Spinal cord (tissue), 10 donors: Measurements from ENCODE around the gene SRSF3. TPM values are rescaled to one million over a fixed set of nuclear protein-coding genes. Genes with fewer than 3 reads are reported as not detected.

Experiments used
- DNase-seq, 6 donors: peaks; one replicate each; pipeline versions ENCODE4 v3.0.0 to v3.0.0-alpha.2; 2013 to 2015; ENCODE audit warnings: low spot score in 6 of 6, low read depth in 4 of 6
- H3K27ac ChIP-seq: one replicate; pipeline ENCODE4 v1.5.1; 2013; ENCODE audit warnings: low read depth, low read length, control low read depth
- H3K27me3 ChIP-seq: one replicate; pipeline ENCODE4 v1.6.1; 2013; ENCODE audit warnings: low read length; ENCODE audit not compliant: control insufficient read depth, insufficient read depth
- H3K36me3 ChIP-seq: one replicate; pipeline ENCODE4 v1.6.1; 2013; ENCODE audit warnings: low read length; ENCODE audit not compliant: control insufficient read depth, insufficient read depth
- H3K4me1 ChIP-seq: one replicate; pipeline ENCODE4 v1.6.1; 2013; ENCODE audit warnings: low read length; ENCODE audit not compliant: control insufficient read depth, insufficient read depth
- H3K4me3 ChIP-seq: one replicate; pipeline ENCODE4 v1.5.1; 2013; ENCODE audit warnings: low read depth, low read length, control low read depth
- H3K9me3 ChIP-seq: one replicate; pipeline ENCODE4 v1.6.1; 2013; ENCODE audit warnings: low read length; ENCODE audit not compliant: control insufficient read depth, insufficient read depth
- whole genome bisulfite sequencing: methylation state at CpG from one replicate; pipeline ENCODE4 v1.1.5; 2013; ENCODE audit warnings: missing lambda C conversion rate; ENCODE audit not compliant: insufficient coverage; 5-methylcytosine and 5-hydroxymethylcytosine counted together
- long read RNA-seq, 4 donors: transcript quantifications; one replicate each; lab custom pipeline, GENCODE V29; 2026
- polyA plus RNA-seq, 2 donors: library from polyadenylated mRNA; unstranded; fragments of 120-200 nt; gene quantifications; one replicate each; pipeline ENCODE4 v1.2.1, GENCODE V29; 2013; ENCODE audit not compliant: insufficient read length in 2 of 2
- total RNA-seq, 2 donors: library from RNA; depleted of rRNA in 1 of 2; stranded (reverse); fragments of 120-200 nt in 1 of 2; fragments of >200 nt in 1 of 2; gene quantifications; one replicate each; pipeline versions ENCODE4 v1.2.3 to v1.2.4, GENCODE V29; 2013 to 2014
- donor health status: healthy.

The SRSF3 gene
- total RNA-seq (100 to 1,000 TPM; 135 to 314 TPM), polyA plus RNA-seq (100 to 1,000 TPM; 336 to 351 TPM)
- long read RNA-seq, donor 1, full-length matches to known transcripts = 288 of 409 reads
- long read RNA-seq, donor 1, partial matches to known transcripts = 116 of 409 reads
- long read RNA-seq, donor 1, other reads (novel, unspliced or antisense) = 5 of 409 reads
- long read RNA-seq, donor 2, full-length matches to known transcripts = 89 of 89 reads
- long read RNA-seq, donor 2, partial matches to known transcripts = 0 of 89 reads
- long read RNA-seq, donor 2, other reads (novel, unspliced or antisense) = 0 of 89 reads
- long read RNA-seq, donor 3, full-length matches to known transcripts = 122 of 134 reads
- long read RNA-seq, donor 3, partial matches to known transcripts = 12 of 134 reads
- long read RNA-seq, donor 3, other reads (novel, unspliced or antisense) = 0 of 134 reads
- long read RNA-seq, donor 4, full-length matches to known transcripts = 579 of 659 reads
- long read RNA-seq, donor 4, partial matches to known transcripts = 70 of 659 reads
- long read RNA-seq, donor 4, other reads (novel, unspliced or antisense) = 10 of 659 reads

- H3K36me3 ChIP-seq = peaks cover 17% of the 10 kb centered on the region
- H3K4me1 ChIP-seq = peaks cover 30% of the 10 kb centered on the region
- peak within 1 kb of the TSS; percentile 74 for H3K4me3 ChIP-seq
- no peaks in the 10 kb centered on the region for H3K9me3 ChIP-seq
- no peaks in the 10 kb centered on the region for H3K27me3 ChIP-seq
- DNase-seq = peak; percentile 94 to 99 (median 98)
- under 1% methylated on average over 57 of the region's 58 CpGs for WGBS
- peak within 1 kb of the TSS; percentile 98 for H3K27ac ChIP-seq
These were observed at the start of gene SRSF3 for GRCh38 chr6:36594029-36594815. TSS of gene SRSF3 (plus strand) at chr6:36594362. CDS start at chr6:36596763, 2,401 bp downstream.

- DNase-seq = peak in 1 of 6 donors; percentile 35
- peak overlapping the region; percentile 93 for H3K27ac ChIP-seq
- peaks cover 10% of the 10 kb centered on the region for H3K4me1 ChIP-seq
- H3K36me3 ChIP-seq = peaks cover 2% of the 10 kb centered on the region
- WGBS = 21% methylated on average over 3 of the region's 3 CpGs
- no peaks in the 10 kb centered on the region for H3K9me3 ChIP-seq
- peak overlapping the region; percentile 76 for H3K4me3 ChIP-seq
- H3K27me3 ChIP-seq = no peaks in the 10 kb centered on the region
These were observed 48.3 kb upstream of the SRSF3 start for GRCh38 chr6:36545767-36546307.

- H3K9me3 ChIP-seq = no peaks in the 10 kb centered on the region
- peak overlapping the region; percentile 76 for H3K4me3 ChIP-seq
- peaks cover 10% of the 10 kb centered on the region for H3K4me1 ChIP-seq
- H3K27me3 ChIP-seq = no peaks in the 10 kb centered on the region
- peak overlapping the region; percentile 93 for H3K27ac ChIP-seq
- H3K36me3 ChIP-seq = no peaks in the 10 kb centered on the region
- 0% methylated on average over 13 of the region's 15 CpGs for WGBS
- peak in 5 of 6 donors; percentile 9 to 55 (median 31) for DNase-seq
These were observed 47.7 kb upstream of the SRSF3 start for GRCh38 chr6:36546308-36546919.

GRCh38 chr6:36546920-36547645 is 47.1 kb upstream of the SRSF3 start, which contains the start of gene STK38:
TSS of gene STK38 (minus strand) at chr6:36547479. CDS start at chr6:36540202, 7,277 bp downstream.
- 0% methylated on average over 43 of the region's 51 CpGs for WGBS

GRCh38 chr6:36547646-36548400 is 46.3 kb upstream of the SRSF3 start:
- Histone ChIP-seq H3K36me3 (no peaks in the 10 kb centered on the region), H3K27me3 (no peaks in the 10 kb centered on the region), H3K9me3 (no peaks in the 10 kb centered on the region), H3K4me3 (peak overlapping the region; percentile 76), H3K4me1 (peaks cover 10% of the 10 kb centered on the region), H3K27ac (no peak overlapping the region)
- DNase-seq = no peak
- WGBS = 50% methylated on average over 2 of the region's 13 CpGs

More at GRCh38 chr6:36546920-36547645, 47.1 kb upstream of the SRSF3 start, which contains the start of gene STK38:
- peak; percentile 77 to 96 (median 83) for DNase-seq
- H3K4me3 ChIP-seq = peak within 1 kb of the TSS; percentile 76
- H3K27me3 ChIP-seq = no peaks in the 10 kb centered on the region
- H3K9me3 ChIP-seq = no peaks in the 10 kb centered on the region
- no peaks in the 10 kb centered on the region for H3K36me3 ChIP-seq
- H3K27ac ChIP-seq = peak within 1 kb of the TSS; percentile 93
- peaks cover 10% of the 10 kb centered on the region for H3K4me1 ChIP-seq

GRCh38 chr6:36548401-36548743 is 45.8 kb upstream of the SRSF3 start:
- Histone ChIP-seq H3K27me3 (no peaks in the 10 kb centered on the region), H3K36me3 (no peaks in the 10 kb centered on the region), H3K4me1 (peaks cover 10% of the 10 kb centered on the region), H3K27ac (no peak overlapping the region), H3K4me3 (no peak overlapping the region), H3K9me3 (no peaks in the 10 kb centered on the region)
- WGBS = 77% methylated on average over 2 of the region's 2 CpGs
- DNase-seq = no peak

GRCh38 chr6:36550473-36551000 is 43.6 kb upstream of the SRSF3 start:
- H3K27me3 ChIP-seq = no peaks in the 10 kb centered on the region
- no peak for DNase-seq
- no peak overlapping the region for H3K4me3 ChIP-seq
- H3K36me3 ChIP-seq = no peaks in the 10 kb centered on the region
- H3K9me3 ChIP-seq = no peaks in the 10 kb centered on the region
- 100% methylated on average over 1 of the region's 1 CpG for WGBS
- peaks cover 8% of the 10 kb centered on the region for H3K4me1 ChIP-seq
- no peak overlapping the region for H3K27ac ChIP-seq

GRCh38 chr6:36555750-36556252 is 38.4 kb upstream of the SRSF3 start:
- no CpG with 5 or more reads among the region's 1 CpG for WGBS
- H3K9me3 ChIP-seq = no peaks in the 10 kb centered on the region
- H3K27me3 ChIP-seq = no peaks in the 10 kb centered on the region
- H3K4me3 ChIP-seq = no peak overlapping the region
- no peak overlapping the region for H3K27ac ChIP-seq
- no peaks in the 10 kb centered on the region for H3K36me3 ChIP-seq
- H3K4me1 ChIP-seq = peaks cover 4% of the 10 kb centered on the region
- no peak for DNase-seq
